Osteoblast (primary cell): Measurements from ENCODE around the gene PKD1L1. TPM values are rescaled to one million over a fixed set of nuclear protein-coding genes. Genes with fewer than 3 reads are reported as not detected.

ENCODE experiments used
- DNase-seq: peaks from one replicate; pipeline ENCODE4 v3.0.0; 2011; ENCODE audit warnings: low spot score, mixed read lengths; ENCODE audit not compliant: insufficient read length; ENCODE audit errors: missing footprints
- H2AFZ ChIP-seq: 2 replicates; pipeline ENCODE4 v1.6.0; 2011; ENCODE audit warnings: mild to moderate bottlenecking, low read length
- H3K27ac ChIP-seq: 2 replicates; pipeline ENCODE4 v1.5.1; 2011; ENCODE audit warnings: mild to moderate bottlenecking, low read depth, low read length, moderate library complexity
- H3K27me3 ChIP-seq: 2 replicates; pipeline ENCODE4 v1.6.0; 2012; ENCODE audit warnings: mild to moderate bottlenecking, control low read depth, inconsistent platforms, low read length, moderate library complexity; ENCODE audit not compliant: insufficient read depth
- H3K36me3 ChIP-seq: 2 replicates; pipeline ENCODE4 v1.5.1; 2011; ENCODE audit warnings: mild to moderate bottlenecking, low read length, control low read depth, moderate library complexity; ENCODE audit not compliant: insufficient read depth
- H3K4me1 ChIP-seq: 2 replicates; pipeline ENCODE4 v1.5.1; 2011; ENCODE audit warnings: mild to moderate bottlenecking, low read length, control low read depth, moderate library complexity; ENCODE audit not compliant: insufficient read depth
- H3K4me2 ChIP-seq: 2 replicates; pipeline ENCODE4 v1.6.0; 2011; ENCODE audit warnings: mild to moderate bottlenecking, low read length; ENCODE audit not compliant: insufficient read depth
- H3K4me3 ChIP-seq: fragments of 200-600 bp; sonication (generic); 3 replicates; pipeline ENCODE4 v1.5.1; 2012; ENCODE audit warnings: mild to moderate bottlenecking, low read length, inconsistent platforms; ENCODE audit not compliant: insufficient read depth
- H3K79me2 ChIP-seq: 2 replicates; pipeline ENCODE4 v1.6.0; 2012; ENCODE audit warnings: mild to moderate bottlenecking, low read length, control low read depth, inconsistent platforms; ENCODE audit not compliant: insufficient read depth
- H3K9me3 ChIP-seq: 2 replicates; pipeline ENCODE4 v1.5.1; 2011; ENCODE audit warnings: low read depth, low read length, control low read depth
- H4K20me1 ChIP-seq: 2 replicates; pipeline ENCODE4 v1.6.0; 2012; ENCODE audit warnings: mild to moderate bottlenecking, low read length, control low read depth; ENCODE audit not compliant: insufficient read depth
- total RNA-seq: library from RNA; depleted of rRNA; stranded (reverse); fragments of >200 nt; gene quantifications from 2 replicates; pipeline ENCODE4 v1.2.3, GENCODE V29; 2012
- TF ChIP-seq, protein P1 (sequence below): IDR thresholded peaks from 2 replicates; pipeline ENCODE4 v1.5.1; 2011; ENCODE audit warnings: mild to moderate bottlenecking, low read depth, low read length, moderate library complexity; ENCODE audit errors: extremely low read depth

Gene PKD1L1
- total RNA-seq, 1 donor = under 0.01 TPM

- H2AFZ ChIP-seq = no peak overlapping the region
- TF ChIP-seq, protein P1, sequence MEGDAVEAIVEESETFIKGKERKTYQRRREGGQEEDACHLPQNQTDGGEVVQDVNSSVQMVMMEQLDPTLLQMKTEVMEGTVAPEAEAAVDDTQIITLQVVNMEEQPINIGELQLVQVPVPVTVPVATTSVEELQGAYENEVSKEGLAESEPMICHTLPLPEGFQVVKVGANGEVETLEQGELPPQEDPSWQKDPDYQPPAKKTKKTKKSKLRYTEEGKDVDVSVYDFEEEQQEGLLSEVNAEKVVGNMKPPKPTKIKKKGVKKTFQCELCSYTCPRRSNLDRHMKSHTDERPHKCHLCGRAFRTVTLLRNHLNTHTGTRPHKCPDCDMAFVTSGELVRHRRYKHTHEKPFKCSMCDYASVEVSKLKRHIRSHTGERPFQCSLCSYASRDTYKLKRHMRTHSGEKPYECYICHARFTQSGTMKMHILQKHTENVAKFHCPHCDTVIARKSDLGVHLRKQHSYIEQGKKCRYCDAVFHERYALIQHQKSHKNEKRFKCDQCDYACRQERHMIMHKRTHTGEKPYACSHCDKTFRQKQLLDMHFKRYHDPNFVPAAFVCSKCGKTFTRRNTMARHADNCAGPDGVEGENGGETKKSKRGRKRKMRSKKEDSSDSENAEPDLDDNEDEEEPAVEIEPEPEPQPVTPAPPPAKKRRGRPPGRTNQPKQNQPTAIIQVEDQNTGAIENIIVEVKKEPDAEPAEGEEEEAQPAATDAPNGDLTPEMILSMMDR = no peak
- H3K36me3 ChIP-seq = no peaks in the 10 kb centered on the region
- no peaks in the 10 kb centered on the region for H3K4me1 ChIP-seq
- H3K27ac ChIP-seq = no peak overlapping the region
- no peaks in the 10 kb centered on the region for H3K9me3 ChIP-seq
- H3K4me2 ChIP-seq = no peak overlapping the region
- no peaks in the 10 kb centered on the region for H3K79me2 ChIP-seq
- no peak overlapping the region for H3K4me3 ChIP-seq
- DNase-seq = no peak
- no peaks in the 10 kb centered on the region for H3K27me3 ChIP-seq
- H4K20me1 ChIP-seq = no peaks in the 10 kb centered on the region
These were observed 39.5 kb downstream of the PKD1L1 start for GRCh38 chr7:47908720-47909119.

DNA sequence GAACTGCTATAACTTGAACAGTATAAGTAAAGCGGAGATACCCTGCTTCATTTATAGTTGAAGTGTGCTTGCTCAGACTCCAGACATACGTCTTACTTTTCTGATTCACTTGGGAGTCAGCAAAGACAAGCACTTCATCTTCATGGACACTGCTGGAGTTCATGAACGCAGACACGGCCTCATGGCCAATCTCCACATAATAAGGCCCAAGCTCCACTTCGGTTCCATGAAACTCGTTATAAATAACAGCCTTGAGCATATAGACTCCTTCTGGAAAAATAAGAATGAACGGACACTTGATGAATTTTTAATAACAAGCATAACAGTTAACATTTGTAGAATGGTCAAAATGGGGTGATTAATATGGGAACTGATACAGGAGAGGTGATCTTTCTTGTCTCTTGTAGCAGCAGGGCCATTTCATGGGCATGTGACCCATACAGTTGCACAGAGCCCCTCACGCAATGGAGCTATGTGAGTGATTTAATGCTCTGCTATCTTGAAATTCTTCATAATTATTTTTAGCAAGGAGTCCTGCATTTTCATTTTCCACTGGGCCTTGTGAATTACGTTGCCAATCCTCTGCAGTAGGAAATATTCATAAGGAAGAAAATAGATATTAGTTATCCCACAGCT is 40.2 kb downstream of the PKD1L1 start:
- Histone ChIP-seq H3K27ac (no peak overlapping the region), H4K20me1 (no peaks in the 10 kb centered on the region), H3K9me3 (no peaks in the 10 kb centered on the region), H2AFZ (no peak overlapping the region), H3K4me2 (no peak overlapping the region), H3K79me2 (no peaks in the 10 kb centered on the region), H3K4me1 (no peaks in the 10 kb centered on the region), H3K36me3 (no peaks in the 10 kb centered on the region), H3K4me3 (no peak overlapping the region), H3K27me3 (no peaks in the 10 kb centered on the region)
- no peak for DNase-seq
- TF ChIP-seq, protein P1 = no peak

GRCh38 chr7:47906883-47907282 is 41.4 kb downstream of the PKD1L1 start:
- DNase-seq = no peak
- Histone ChIP-seq H3K27me3 (no peaks in the 10 kb centered on the region), H3K36me3 (no peaks in the 10 kb centered on the region), H3K9me3 (no peaks in the 10 kb centered on the region), H3K79me2 (no peaks in the 10 kb centered on the region), H3K4me2 (no peak overlapping the region), H2AFZ (no peak overlapping the region), H4K20me1 (no peaks in the 10 kb centered on the region), H3K4me1 (peaks cover 7% of the 10 kb centered on the region), H3K27ac (no peak overlapping the region), H3K4me3 (no peak overlapping the region)
- TF ChIP-seq, protein P1 = no peak

- H2AFZ ChIP-seq = no peak overlapping the region
- no peak overlapping the region for H3K4me2 ChIP-seq
- H3K4me3 ChIP-seq = no peak overlapping the region
- peaks cover 13% of the 10 kb centered on the region for H3K4me1 ChIP-seq
- H4K20me1 ChIP-seq = no peaks in the 10 kb centered on the region
- no peak overlapping the region for H3K27ac ChIP-seq
- no peak for DNase-seq
- H3K27me3 ChIP-seq = no peaks in the 10 kb centered on the region
- H3K9me3 ChIP-seq = no peaks in the 10 kb centered on the region
- H3K36me3 ChIP-seq = no peaks in the 10 kb centered on the region
- TF ChIP-seq, protein P1 = no peak
- no peaks in the 10 kb centered on the region for H3K79me2 ChIP-seq
These were observed 43.0 kb downstream of the PKD1L1 start for GRCh38 chr7:47905076-47905920.
